H9 (cell line): ENCODE measurements around the gene CNNM4. TPM values are rescaled to one million over a fixed set of nuclear protein-coding genes. Genes with fewer than 3 reads are reported as not detected.

Experiments used
- DNase-seq: peaks from one replicate; pipeline ENCODE4 v3.0.0-alpha.2; 2017
- H2AFZ ChIP-seq: one replicate; pipeline ENCODE4 v1.6.1; 2013; ENCODE audit warnings: mild to moderate bottlenecking, low read length, control low read depth, moderate library complexity
- H2AK5ac ChIP-seq: 2 replicates; pipeline ENCODE4 v1.6.1; 2013; ENCODE audit warnings: low read length, control low read depth, mixed read lengths; ENCODE audit not compliant: insufficient read length
- H2BK120ac ChIP-seq: one replicate; pipeline ENCODE4 v1.6.1; 2013; ENCODE audit warnings: low read depth, mild to moderate bottlenecking, low read length, control low read depth, inconsistent platforms; ENCODE audit not compliant: poor library complexity, severe bottlenecking
- H2BK12ac ChIP-seq: 2 replicates; pipeline ENCODE4 v1.6.1; 2013; ENCODE audit warnings: low read length, control low read depth, mixed read lengths, low read depth; ENCODE audit not compliant: insufficient read length
- H2BK15ac ChIP-seq: 2 replicates; pipeline ENCODE4 v1.6.1; 2013; ENCODE audit warnings: low read depth, low read length, control low read depth
- H2BK20ac ChIP-seq: one replicate; pipeline ENCODE4 v1.6.1; 2013; ENCODE audit warnings: low read depth, mild to moderate bottlenecking, low read length, control low read depth, inconsistent platforms; ENCODE audit not compliant: poor library complexity, severe bottlenecking
- H2BK5ac ChIP-seq: 2 replicates; pipeline ENCODE4 v1.6.1; 2013; ENCODE audit warnings: low read length, control low read depth, mixed read lengths; ENCODE audit not compliant: insufficient read length
- H3K14ac ChIP-seq: 2 replicates; pipeline ENCODE4 v1.6.1; 2013; ENCODE audit warnings: low read length, control low read depth; ENCODE audit not compliant: insufficient read depth
- H3K18ac ChIP-seq: 2 replicates; pipeline ENCODE4 v1.6.1; 2013; ENCODE audit warnings: low read depth, mild to moderate bottlenecking, mixed read lengths, low read length, control low read depth; ENCODE audit not compliant: insufficient read length
- H3K23ac ChIP-seq: 2 replicates; pipeline ENCODE4 v1.6.1; 2013; ENCODE audit warnings: low read length, control low read depth, mixed read lengths, low read depth; ENCODE audit not compliant: insufficient read length
- H3K23me2 ChIP-seq: 2 replicates; pipeline ENCODE4 v1.6.1; 2013; ENCODE audit warnings: low read depth, mild to moderate bottlenecking, mixed read lengths, low read length, control low read depth; ENCODE audit not compliant: insufficient read length, poor library complexity, severe bottlenecking
- H3K27ac ChIP-seq: 2 replicates; pipeline ENCODE4 v1.5.1; 2013; ENCODE audit warnings: low read length, control low read depth, mixed read lengths, low read depth; ENCODE audit not compliant: insufficient read length
- H3K27me3 ChIP-seq: 2 replicates; pipeline ENCODE4 v1.6.1; 2013; ENCODE audit warnings: low read length, control low read depth, inconsistent platforms; ENCODE audit not compliant: insufficient read depth
- H3K4ac ChIP-seq: 2 replicates; pipeline ENCODE4 v1.6.1; 2013; ENCODE audit warnings: low read depth, mild to moderate bottlenecking, control low read depth, inconsistent platforms, low read length, moderate library complexity
- H3K4me1 ChIP-seq: 2 replicates; pipeline ENCODE4 v1.6.1; 2013; ENCODE audit warnings: low read length, control low read depth, inconsistent platforms; ENCODE audit not compliant: insufficient read depth
- H3K4me2 ChIP-seq: 2 replicates; pipeline ENCODE4 v1.6.1; 2013; ENCODE audit warnings: low read length, control low read depth, mixed read lengths; ENCODE audit not compliant: insufficient read length, insufficient read depth
- H3K56ac ChIP-seq: 2 replicates; pipeline ENCODE4 v1.6.1; 2013; ENCODE audit warnings: low read depth, mild to moderate bottlenecking, mixed read lengths, low read length, control low read depth; ENCODE audit not compliant: insufficient read length
- H3K79me1 ChIP-seq: 2 replicates; pipeline ENCODE4 v1.6.1; 2013; ENCODE audit warnings: low read depth, mild to moderate bottlenecking, moderate library complexity, low read length, control low read depth, inconsistent platforms; ENCODE audit not compliant: insufficient read depth, poor library complexity, severe bottlenecking
- H3K79me2 ChIP-seq: 2 replicates; pipeline ENCODE4 v1.6.1; 2013; ENCODE audit warnings: low read length, control low read depth, inconsistent platforms; ENCODE audit not compliant: insufficient read depth
- H3K9ac ChIP-seq: 2 replicates; pipeline ENCODE4 v1.6.1; 2013; ENCODE audit warnings: low read length, control low read depth, mixed read lengths; ENCODE audit not compliant: insufficient read length; ENCODE audit errors: extremely low read depth
- H3K9me3 ChIP-seq: one replicate; pipeline ENCODE4 v1.6.1; 2013; ENCODE audit warnings: low read depth, low read length, inconsistent platforms; ENCODE audit not compliant: control insufficient read depth
- H3T11ph ChIP-seq: one replicate; pipeline ENCODE4 v1.6.1; 2013; ENCODE audit warnings: mild to moderate bottlenecking, low read length, control low read depth, inconsistent platforms
- H4K20me1 ChIP-seq: one replicate; pipeline ENCODE4 v1.6.1; 2013; ENCODE audit not compliant: control insufficient read depth, insufficient read length, insufficient read depth
- H4K5ac ChIP-seq: 2 replicates; pipeline ENCODE4 v1.6.1; 2013; ENCODE audit warnings: low read depth, mild to moderate bottlenecking, mixed read lengths, low read length, control low read depth; ENCODE audit not compliant: insufficient read length
- H4K8ac ChIP-seq: replicated peaks from 2 replicates; pipeline ENCODE4 v1.6.1; 2013; ENCODE audit warnings: low read length, control low read depth, mixed read lengths, low read depth; ENCODE audit not compliant: insufficient read length
- H4K91ac ChIP-seq: 2 replicates; pipeline ENCODE4 v1.6.1; 2013; ENCODE audit warnings: low read depth, mild to moderate bottlenecking, moderate library complexity, mixed read lengths, low read length, control low read depth; ENCODE audit not compliant: insufficient read length
- H3K27ac Mint-ChIP-seq, 3 experiments: 2 replicates in 2 of 3; 3 replicates in 1 of 3; pipeline ENCODE4 v1.8.0; 2020 to 2021; ENCODE audit warnings: mixed read lengths in 3 of 3, mild to moderate bottlenecking in 1 of 3, moderate library complexity in 1 of 3
- H3K27me3 Mint-ChIP-seq: 2 replicates; pipeline ENCODE4 v1.8.0; 2021; ENCODE audit warnings: low read depth, mild to moderate bottlenecking, moderate library complexity, mixed read lengths
- H3K36me3 Mint-ChIP-seq, 3 experiments: 2 replicates in 2 of 3; 3 replicates in 1 of 3; pipeline ENCODE4 v1.8.0; 2020 to 2021; ENCODE audit warnings: low read depth in 3 of 3, mixed read lengths in 3 of 3; ENCODE audit not compliant: insufficient read depth in 1 of 3
- H3K4me1 Mint-ChIP-seq, 2 experiments: 2 replicates each; pipeline ENCODE4 v1.8.0; 2020; ENCODE audit warnings: mixed read lengths in 2 of 2
- H3K4me3 Mint-ChIP-seq, 2 experiments: 2 replicates in 1 of 2; 3 replicates in 1 of 2; pipeline ENCODE4 v1.8.0; 2020 to 2021; ENCODE audit warnings: mild to moderate bottlenecking in 2 of 2, mixed read lengths in 2 of 2, moderate library complexity in 1 of 2
- H3K9me3 Mint-ChIP-seq, 2 experiments: 2 replicates in 1 of 2; 3 replicates in 1 of 2; pipeline ENCODE4 v1.8.0; 2020; ENCODE audit warnings: mild to moderate bottlenecking in 2 of 2, mixed read lengths in 2 of 2, moderate library complexity in 1 of 2
- WGBS: extraction: QIAGEN DNeasy Blood & Tissue Kit; methylation state at CpG from one replicate; pipeline ENCODE4 v1.1.7; 2013; ENCODE audit warnings: missing lambda C conversion rate, low lambda C conversion rate, mixed read lengths; ENCODE audit not compliant: insufficient read length; ENCODE audit errors: extremely low coverage; 5-methylcytosine and 5-hydroxymethylcytosine counted together
- total RNA-seq: library from RNA; stranded (reverse); gene quantifications from 2 replicates; pipeline ENCODE4 v1.2.1, GENCODE V29; 2021
- TF ChIP-seq, protein P1 (sequence below): fragments of 200-600 bp; sonication (generic); conservative IDR thresholded peaks from 3 replicates; pipeline ENCODE4 v1.8.0; 2021; ENCODE audit warnings: antibody characterized with exemption, mild to moderate bottlenecking

The CNNM4 gene
- total RNA-seq, 1 experiment from 2014 or later: 8.5 TPM

DNA sequence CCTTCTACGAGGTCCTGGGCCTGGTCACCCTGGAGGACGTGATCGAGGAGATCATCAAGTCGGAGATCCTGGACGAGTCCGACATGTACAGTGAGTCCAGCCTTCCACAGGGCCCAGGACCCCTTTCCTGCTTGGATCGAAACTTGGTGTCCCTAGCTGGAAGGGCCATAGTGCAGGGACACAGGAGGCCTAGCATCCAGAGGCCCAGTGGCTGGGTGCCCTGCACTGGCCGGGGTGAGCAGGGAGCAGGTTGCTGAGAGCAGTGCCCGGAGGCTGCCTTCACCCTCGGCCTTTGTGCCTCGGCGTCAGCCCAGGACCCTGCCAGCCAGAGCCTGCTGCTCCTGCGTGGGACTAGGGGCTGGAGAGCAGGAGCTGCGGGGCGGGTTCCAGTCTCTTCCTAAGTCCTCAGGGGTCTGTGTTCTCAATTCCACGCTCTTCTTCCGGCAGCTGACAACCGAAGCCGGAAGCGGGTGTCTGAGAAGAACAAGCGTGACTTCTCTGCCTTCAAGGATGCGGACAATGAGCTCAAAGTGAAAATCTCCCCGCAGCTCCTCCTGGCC, 36.4 kb downstream of the CNNM4 start:
- no peaks in the 10 kb centered on the region for H3K79me1 ChIP-seq
- H3K56ac ChIP-seq: no peak overlapping the region
- H3K23ac ChIP-seq: no peak overlapping the region
- H2AFZ ChIP-seq: no peak overlapping the region
- no peak overlapping the region for H2AK5ac ChIP-seq
- WGBS: no CpG with 5 or more reads among the region's 23 CpGs
- no peaks in the 10 kb centered on the region for H3K4me1 ChIP-seq
- peaks cover 4 to 5% of the 10 kb centered on the region in 2 experiments; a peak in 3 of 4 replicates for H3K4me1 Mint-ChIP-seq
- no peak overlapping the region for H3K4me3 Mint-ChIP-seq
- peak overlapping the region in 2 of 3 experiments; percentile 75 to 79; a peak in 2 of 7 replicates for H3K27ac Mint-ChIP-seq
- H3K23me2 ChIP-seq: no peaks in the 10 kb centered on the region
- no peak overlapping the region for H3K18ac ChIP-seq
- no peaks in the 10 kb centered on the region for H3K79me2 ChIP-seq
- no peak overlapping the region for H4K8ac ChIP-seq
- H2BK15ac ChIP-seq: no peak overlapping the region
- no peak overlapping the region for H4K91ac ChIP-seq
- H3K27me3 Mint-ChIP-seq: no peaks in the 10 kb centered on the region
- H3K14ac ChIP-seq: no peak overlapping the region; the same call in 1 of the 2 replicates
- H3K4me2 ChIP-seq: no peak overlapping the region
- H3K4ac ChIP-seq: no peak overlapping the region
- no peak overlapping the region for H3K27ac ChIP-seq
- no peaks in the 10 kb centered on the region for H3K9me3 Mint-ChIP-seq
- H3K9ac ChIP-seq: no peak overlapping the region
- no peak overlapping the region for H4K5ac ChIP-seq
- H3K9me3 ChIP-seq: no peaks in the 10 kb centered on the region
- H2BK5ac ChIP-seq: no peak overlapping the region
- no peak overlapping the region for H3T11ph ChIP-seq
- H4K20me1 ChIP-seq: no peaks in the 10 kb centered on the region
- no peak overlapping the region for H2BK120ac ChIP-seq
- H2BK20ac ChIP-seq: no peak overlapping the region
- H2BK12ac ChIP-seq: no peak overlapping the region
- TF ChIP-seq, protein P1, sequence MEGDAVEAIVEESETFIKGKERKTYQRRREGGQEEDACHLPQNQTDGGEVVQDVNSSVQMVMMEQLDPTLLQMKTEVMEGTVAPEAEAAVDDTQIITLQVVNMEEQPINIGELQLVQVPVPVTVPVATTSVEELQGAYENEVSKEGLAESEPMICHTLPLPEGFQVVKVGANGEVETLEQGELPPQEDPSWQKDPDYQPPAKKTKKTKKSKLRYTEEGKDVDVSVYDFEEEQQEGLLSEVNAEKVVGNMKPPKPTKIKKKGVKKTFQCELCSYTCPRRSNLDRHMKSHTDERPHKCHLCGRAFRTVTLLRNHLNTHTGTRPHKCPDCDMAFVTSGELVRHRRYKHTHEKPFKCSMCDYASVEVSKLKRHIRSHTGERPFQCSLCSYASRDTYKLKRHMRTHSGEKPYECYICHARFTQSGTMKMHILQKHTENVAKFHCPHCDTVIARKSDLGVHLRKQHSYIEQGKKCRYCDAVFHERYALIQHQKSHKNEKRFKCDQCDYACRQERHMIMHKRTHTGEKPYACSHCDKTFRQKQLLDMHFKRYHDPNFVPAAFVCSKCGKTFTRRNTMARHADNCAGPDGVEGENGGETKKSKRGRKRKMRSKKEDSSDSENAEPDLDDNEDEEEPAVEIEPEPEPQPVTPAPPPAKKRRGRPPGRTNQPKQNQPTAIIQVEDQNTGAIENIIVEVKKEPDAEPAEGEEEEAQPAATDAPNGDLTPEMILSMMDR: no peak
- no peaks in the 10 kb centered on the region for H3K27me3 ChIP-seq
- peaks cover 0 to 10% (median 4%) of the 10 kb centered on the region in 3 experiments; a peak in 3 of 7 replicates for H3K36me3 Mint-ChIP-seq
- DNase-seq: no peak
